ENCODE data around the gene NISCH.

DNA sequence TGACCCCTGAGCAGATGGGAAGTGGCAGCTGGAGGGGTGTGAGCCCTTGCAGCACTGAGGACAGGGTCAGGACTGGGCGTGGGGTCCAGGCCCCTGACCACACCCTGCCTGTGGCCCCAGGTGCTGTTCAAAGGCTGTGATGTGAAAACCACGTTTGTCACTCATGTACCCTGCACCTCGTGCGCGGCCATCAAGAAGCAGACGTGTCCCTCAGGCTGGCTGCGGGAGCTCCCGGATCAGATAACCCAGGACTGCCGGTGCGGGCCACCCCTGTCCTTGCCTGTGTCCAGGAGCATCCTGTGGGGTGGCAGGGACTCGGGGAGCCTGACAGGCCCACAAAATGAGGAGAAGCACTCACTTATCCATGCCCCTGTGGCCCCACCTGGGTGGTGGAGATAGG, 45.6 kb downstream of the NISCH start:
- TF ChIP-seq, protein P1, sequence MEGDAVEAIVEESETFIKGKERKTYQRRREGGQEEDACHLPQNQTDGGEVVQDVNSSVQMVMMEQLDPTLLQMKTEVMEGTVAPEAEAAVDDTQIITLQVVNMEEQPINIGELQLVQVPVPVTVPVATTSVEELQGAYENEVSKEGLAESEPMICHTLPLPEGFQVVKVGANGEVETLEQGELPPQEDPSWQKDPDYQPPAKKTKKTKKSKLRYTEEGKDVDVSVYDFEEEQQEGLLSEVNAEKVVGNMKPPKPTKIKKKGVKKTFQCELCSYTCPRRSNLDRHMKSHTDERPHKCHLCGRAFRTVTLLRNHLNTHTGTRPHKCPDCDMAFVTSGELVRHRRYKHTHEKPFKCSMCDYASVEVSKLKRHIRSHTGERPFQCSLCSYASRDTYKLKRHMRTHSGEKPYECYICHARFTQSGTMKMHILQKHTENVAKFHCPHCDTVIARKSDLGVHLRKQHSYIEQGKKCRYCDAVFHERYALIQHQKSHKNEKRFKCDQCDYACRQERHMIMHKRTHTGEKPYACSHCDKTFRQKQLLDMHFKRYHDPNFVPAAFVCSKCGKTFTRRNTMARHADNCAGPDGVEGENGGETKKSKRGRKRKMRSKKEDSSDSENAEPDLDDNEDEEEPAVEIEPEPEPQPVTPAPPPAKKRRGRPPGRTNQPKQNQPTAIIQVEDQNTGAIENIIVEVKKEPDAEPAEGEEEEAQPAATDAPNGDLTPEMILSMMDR (IDR thresholded peaks at IDR 0.05), result no peak
- no peak for TF ChIP-seq POLR2A (IDR thresholded peaks at IDR 0.05)

Data from testis (tissue), 2 donors.